Stimulated activated CD4-positive, alpha-beta T cell treated with anti-CD3 and anti-CD28 coated beads, TNF-alpha, amount 100 ng/mL, for 24 hours (primary cell): Measurements from ENCODE around the gene SEPTIN5.

Experiments used
- DNase-seq, 3 experiments: peaks; one replicate each; pipeline ENCODE4 v3.0.0-alpha.2; 2020; ENCODE audit warnings: low read depth in 3 of 3

SEPTIN5 gene

GRCh38 chr22:19733755-19734154, 19.5 kb downstream of the SEPTIN5 start:
- no peak for DNase-seq

- DNase-seq: no peak
Observed at GRCh38 chr22:19734163-19734562, 19.9 kb downstream of the SEPTIN5 start.

- DNase-seq: no peak
Observed at GRCh38 chr22:19734837-19735382, 20.6 kb downstream of the SEPTIN5 start.

GRCh38 chr22:19735665-19736510, 21.6 kb downstream of the SEPTIN5 start:
- DNase-seq: no peak

GRCh38 chr22:19737846-19738663, 23.8 kb downstream of the SEPTIN5 start:
- no peak for DNase-seq

GRCh38 chr22:19738664-19739447, 24.6 kb downstream of the SEPTIN5 start:
- no peak for DNase-seq

- DNase-seq: no peak
Observed at GRCh38 chr22:19739448-19739895, 25.2 kb downstream of the SEPTIN5 start.

- DNase-seq: no peak
Observed at GRCh38 chr22:19739911-19740449, 25.7 kb downstream of the SEPTIN5 start.

GRCh38 chr22:19740586-19740985, 26.3 kb downstream of the SEPTIN5 start:
- no peak for DNase-seq

- DNase-seq: no peak
Observed at GRCh38 chr22:19741053-19741452, 26.8 kb downstream of the SEPTIN5 start.

- DNase-seq: no peak
Observed at GRCh38 chr22:19742160-19743066, 28.1 kb downstream of the SEPTIN5 start.

GRCh38 chr22:19743081-19743480, 28.8 kb downstream of the SEPTIN5 start:
- DNase-seq: no peak

GRCh38 chr22:19743651-19744050, 29.3 kb downstream of the SEPTIN5 start:
- no peak for DNase-seq

GRCh38 chr22:19744350-19745006, 30.2 kb downstream of the SEPTIN5 start:
- DNase-seq: no peak

GRCh38 chr22:19745155-19746101, 31.1 kb downstream of the SEPTIN5 start:
- no peak for DNase-seq

GRCh38 chr22:19746726-19747125, 32.4 kb downstream of the SEPTIN5 start:
- DNase-seq: no peak

- DNase-seq: no peak
Observed at GRCh38 chr22:19747551-19747950, 33.2 kb downstream of the SEPTIN5 start.

- DNase-seq: no peak
Observed at GRCh38 chr22:19748139-19748538, 33.8 kb downstream of the SEPTIN5 start.
